NT2/D1 (cell line): ENCODE results near the gene EML1.

Experiments used
- DNase-seq: peaks from one replicate; pipeline ENCODE4 v3.0.0-alpha.2; 2011; ENCODE audit warnings: low read depth, low spot score
- H3K27me3 ChIP-seq: 2 replicates; pipeline ENCODE4 v1.6.0; 2011; ENCODE audit warnings: mild to moderate bottlenecking; ENCODE audit not compliant: insufficient read length, insufficient read depth
- H3K36me3 ChIP-seq: 2 replicates; pipeline ENCODE4 v1.6.1; 2011; ENCODE audit warnings: mild to moderate bottlenecking, low read length, mixed read lengths; ENCODE audit not compliant: insufficient read depth, insufficient read length
- H3K4me1 ChIP-seq: 2 replicates; pipeline ENCODE4 v1.5.1; 2011; ENCODE audit not compliant: insufficient read depth, insufficient read length
- H3K4me3 ChIP-seq: 2 replicates; pipeline ENCODE4 v1.5.1; 2011; ENCODE audit warnings: low read depth; ENCODE audit not compliant: insufficient read length
- H3K9ac ChIP-seq: 2 replicates; pipeline ENCODE4 v1.6.0; 2011; ENCODE audit warnings: low read depth; ENCODE audit not compliant: insufficient read length
- H3K9me3 ChIP-seq: 2 replicates; pipeline ENCODE4 v1.5.1; 2011; ENCODE audit warnings: mild to moderate bottlenecking, low read length; ENCODE audit not compliant: insufficient read depth
- SUZ12 ChIP-seq: IDR thresholded peaks from 2 replicates; pipeline ENCODE4 v1.6.1; 2011; ENCODE audit not compliant: insufficient read length, insufficient read depth; ENCODE audit errors: extremely low read depth
- YY1 ChIP-seq: IDR thresholded peaks from 2 replicates; pipeline ENCODE4 v1.6.1; 2011; ENCODE audit not compliant: insufficient read length, insufficient read depth
- ZNF274 ChIP-seq: IDR thresholded peaks from 2 replicates; pipeline ENCODE4 v1.6.1; 2011; ENCODE audit warnings: mild to moderate bottlenecking, low read depth, low read length

Gene EML1

DNA sequence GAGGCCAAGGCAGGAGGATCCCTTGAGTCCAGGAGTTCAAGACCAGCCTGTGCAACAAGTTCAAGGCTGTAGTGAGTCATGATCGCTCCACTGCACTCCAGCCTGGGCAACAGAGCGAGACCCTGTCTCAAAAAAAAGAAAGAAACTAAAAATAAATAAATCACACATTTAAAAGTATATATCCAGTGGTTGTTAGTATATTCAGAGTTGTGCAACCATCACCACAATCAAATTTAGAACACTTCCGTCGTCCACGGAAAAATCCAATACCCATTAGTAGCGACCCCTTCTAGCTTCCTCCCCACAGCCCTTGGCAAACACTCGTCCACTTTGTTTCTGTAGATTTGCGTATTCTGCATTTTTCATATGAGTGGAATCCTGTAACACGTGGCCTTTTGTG lies 44.7 kb upstream of the EML1 start:
- H3K36me3 ChIP-seq = no peaks in the 10 kb centered on the region
- H3K4me1 ChIP-seq = peaks cover 17% of the 10 kb centered on the region
- H3K9ac ChIP-seq = no peak overlapping the region
- H3K9me3 ChIP-seq = no peaks in the 10 kb centered on the region
- no peak for DNase-seq
- no peak overlapping the region for H3K4me3 ChIP-seq
- TF ChIP-seq YY1 = no peak
- no peak for TF ChIP-seq ZNF274
- TF ChIP-seq SUZ12 = no peak
- H3K27me3 ChIP-seq = no peaks in the 10 kb centered on the region

DNA sequence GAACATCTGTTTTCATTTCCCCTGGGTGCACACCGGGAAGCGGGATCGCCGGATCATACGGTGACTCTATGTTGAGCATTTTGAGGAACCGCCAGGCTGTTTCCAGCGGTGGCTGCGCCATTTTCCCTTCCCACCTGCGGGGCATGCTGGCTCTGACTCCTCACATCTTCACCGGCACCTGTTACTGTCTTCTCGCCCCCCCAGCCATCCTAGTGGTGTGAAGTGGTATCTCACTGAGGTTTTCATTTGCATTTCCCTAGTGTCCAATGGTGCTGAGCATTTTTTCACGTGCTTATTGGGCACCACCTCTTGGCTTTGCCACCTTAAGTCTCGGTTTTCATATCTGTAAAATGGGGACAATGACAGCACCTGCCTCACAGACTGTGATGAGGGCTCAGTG lies 44.1 kb upstream of the EML1 start:
- DNase-seq = no peak
- H3K9me3 ChIP-seq = no peaks in the 10 kb centered on the region
- H3K4me3 ChIP-seq = no peak overlapping the region
- TF ChIP-seq YY1 = no peak
- no peak for TF ChIP-seq ZNF274
- TF ChIP-seq SUZ12 = no peak
- H3K9ac ChIP-seq = no peak overlapping the region
- no peaks in the 10 kb centered on the region for H3K36me3 ChIP-seq
- no peaks in the 10 kb centered on the region for H3K27me3 ChIP-seq
- H3K4me1 ChIP-seq = peaks cover 22% of the 10 kb centered on the region

DNA sequence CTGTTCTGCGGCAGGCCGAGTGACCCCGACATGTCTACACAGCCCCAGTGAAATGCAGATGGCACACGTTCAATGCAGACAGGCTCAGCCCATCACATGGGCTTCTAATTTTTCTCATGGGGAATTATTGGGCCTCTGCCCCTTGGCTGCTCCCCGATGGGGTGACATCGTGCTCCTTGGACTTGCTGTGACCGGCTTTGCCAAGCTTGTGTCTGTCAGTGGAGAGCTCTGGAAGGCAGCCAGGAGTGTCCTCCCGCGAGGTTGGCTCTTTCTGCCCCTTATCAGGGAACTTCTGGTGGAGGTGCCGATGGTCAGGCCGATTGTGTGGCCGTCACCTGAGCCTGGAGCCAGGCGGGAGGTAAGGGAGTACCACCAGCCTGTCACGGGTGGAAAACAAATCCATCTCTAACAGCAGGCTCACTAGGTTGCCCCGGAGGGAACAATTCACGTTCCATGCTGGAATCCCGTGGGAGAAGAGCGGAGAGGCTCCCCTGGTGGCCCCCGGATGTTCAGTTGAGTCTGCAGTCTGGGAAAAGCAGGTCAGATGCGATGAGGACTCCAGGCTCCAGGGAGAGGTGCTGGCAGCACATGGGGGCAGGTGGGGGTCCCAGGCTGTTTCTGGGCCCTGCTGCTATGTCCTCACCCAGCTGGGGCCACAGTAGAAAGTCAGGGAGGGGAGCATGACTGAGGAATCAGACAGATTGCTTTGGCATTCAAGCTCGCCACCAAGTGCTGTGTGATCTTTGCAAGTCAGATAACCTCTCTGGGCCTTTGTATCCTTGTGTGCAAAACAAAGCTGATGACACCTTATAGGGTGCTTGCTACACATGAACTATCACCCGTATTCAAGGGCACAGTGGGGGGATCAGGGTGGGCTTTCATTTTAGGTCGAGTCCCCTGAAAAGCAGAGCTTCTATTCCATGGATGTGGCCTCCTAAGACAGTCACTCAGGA lies 43.2 kb upstream of the EML1 start:
- Histone ChIP-seq H3K9ac (no peak overlapping the region), H3K4me3 (no peak overlapping the region), H3K36me3 (no peaks in the 10 kb centered on the region), H3K9me3 (no peaks in the 10 kb centered on the region), H3K27me3 (no peaks in the 10 kb centered on the region), H3K4me1 (peaks cover 22% of the 10 kb centered on the region)
- TF ChIP-seq SUZ12 = no peak
- TF ChIP-seq YY1 = no peak
- no peak for TF ChIP-seq ZNF274
- no peak for DNase-seq

DNA sequence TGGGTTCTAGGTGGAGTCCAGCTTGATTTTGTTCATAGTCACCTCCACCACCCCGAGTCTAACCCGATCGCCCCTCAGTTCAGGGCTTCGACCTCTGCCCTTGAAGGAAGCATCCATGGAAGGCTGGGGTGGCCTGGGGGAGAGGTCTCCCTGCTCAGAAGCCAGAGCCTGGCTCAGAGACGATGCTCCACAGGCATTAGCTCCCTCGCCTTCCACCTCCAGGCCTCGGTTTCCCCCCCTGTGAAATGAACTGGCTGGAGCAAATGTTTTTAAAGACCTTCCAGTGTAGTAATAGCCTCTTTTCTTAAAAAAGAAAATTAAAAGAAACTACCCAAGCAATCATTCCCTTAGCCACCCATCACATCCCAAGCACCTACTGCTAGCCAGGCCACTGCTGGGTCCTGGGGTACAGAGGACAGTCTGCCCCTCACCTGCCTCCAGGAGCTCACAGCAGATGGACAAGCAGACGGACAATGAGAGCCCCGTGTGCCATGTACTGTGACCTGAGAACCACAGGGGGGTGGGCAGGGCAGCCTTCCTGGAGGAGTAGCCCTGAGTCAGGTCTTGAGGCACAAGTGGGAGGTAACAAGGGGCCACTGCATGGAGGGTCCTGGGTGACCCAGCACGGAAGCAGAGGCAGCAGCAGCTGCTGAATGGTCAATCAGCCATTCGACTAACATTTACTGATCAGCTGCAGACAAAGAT lies 42.3 kb upstream of the EML1 start:
- peak overlapping the region; percentile 47 for H3K9ac ChIP-seq
- no peaks in the 10 kb centered on the region for H3K9me3 ChIP-seq
- H3K36me3 ChIP-seq = no peaks in the 10 kb centered on the region
- peaks cover 22% of the 10 kb centered on the region for H3K4me1 ChIP-seq
- H3K27me3 ChIP-seq = no peaks in the 10 kb centered on the region
- no peak for DNase-seq
- no peak overlapping the region for H3K4me3 ChIP-seq
- TF ChIP-seq YY1 (no peak), ZNF274 (no peak), SUZ12 (no peak)

DNA sequence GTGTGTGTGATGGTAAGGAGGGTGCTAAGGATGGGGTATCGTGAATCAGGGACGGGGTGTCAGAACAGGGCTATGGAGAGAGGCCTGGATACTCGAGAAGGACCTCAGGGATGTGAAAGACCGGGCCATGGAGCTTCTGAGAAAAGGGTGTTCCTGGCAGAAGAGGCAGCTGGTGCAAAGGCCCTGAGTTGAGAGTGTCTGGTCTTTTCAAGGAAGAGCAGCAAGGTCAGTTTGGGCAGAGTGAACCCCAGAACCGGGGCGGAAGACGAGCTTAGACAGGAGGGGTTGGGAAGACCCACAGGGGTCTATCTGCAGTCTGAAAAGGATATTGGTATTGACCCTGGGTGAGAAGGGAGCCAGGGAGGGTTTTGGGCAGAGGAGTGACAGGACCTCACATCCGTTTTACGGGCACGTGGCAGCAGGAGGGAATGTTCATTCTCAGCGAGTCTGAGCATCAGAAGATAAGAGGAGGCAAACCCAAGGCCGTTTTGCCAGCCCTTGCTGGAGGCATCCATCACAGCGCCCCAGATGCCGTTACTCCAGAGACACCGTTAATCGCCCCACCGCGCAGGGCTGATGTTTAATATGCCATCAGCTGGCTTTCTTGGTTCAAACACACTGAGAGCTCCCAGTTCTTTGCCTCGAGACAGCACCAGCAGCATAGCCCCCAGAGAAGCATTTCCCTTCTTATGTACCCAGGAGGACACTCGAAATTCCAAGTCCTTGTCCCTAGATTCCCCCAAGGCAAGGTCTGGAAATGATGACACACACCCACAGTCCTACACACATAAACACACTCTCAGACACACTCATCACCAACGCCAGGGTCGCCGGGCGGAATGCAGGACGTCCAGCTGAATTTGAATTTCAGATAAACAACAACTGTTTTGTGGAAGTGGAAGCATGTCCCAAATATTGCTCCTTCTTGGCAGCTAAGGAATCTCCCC lies 41.4 kb upstream of the EML1 start:
- H3K27me3 ChIP-seq = no peaks in the 10 kb centered on the region
- DNase-seq = no peak
- no peaks in the 10 kb centered on the region for H3K9me3 ChIP-seq
- no peak overlapping the region for H3K4me3 ChIP-seq
- TF ChIP-seq ZNF274 = no peak
- no peak for TF ChIP-seq YY1
- TF ChIP-seq SUZ12 = no peak
- H3K9ac ChIP-seq = peak overlapping the region; percentile 23
- H3K36me3 ChIP-seq = no peaks in the 10 kb centered on the region
- peaks cover 18% of the 10 kb centered on the region for H3K4me1 ChIP-seq

DNA sequence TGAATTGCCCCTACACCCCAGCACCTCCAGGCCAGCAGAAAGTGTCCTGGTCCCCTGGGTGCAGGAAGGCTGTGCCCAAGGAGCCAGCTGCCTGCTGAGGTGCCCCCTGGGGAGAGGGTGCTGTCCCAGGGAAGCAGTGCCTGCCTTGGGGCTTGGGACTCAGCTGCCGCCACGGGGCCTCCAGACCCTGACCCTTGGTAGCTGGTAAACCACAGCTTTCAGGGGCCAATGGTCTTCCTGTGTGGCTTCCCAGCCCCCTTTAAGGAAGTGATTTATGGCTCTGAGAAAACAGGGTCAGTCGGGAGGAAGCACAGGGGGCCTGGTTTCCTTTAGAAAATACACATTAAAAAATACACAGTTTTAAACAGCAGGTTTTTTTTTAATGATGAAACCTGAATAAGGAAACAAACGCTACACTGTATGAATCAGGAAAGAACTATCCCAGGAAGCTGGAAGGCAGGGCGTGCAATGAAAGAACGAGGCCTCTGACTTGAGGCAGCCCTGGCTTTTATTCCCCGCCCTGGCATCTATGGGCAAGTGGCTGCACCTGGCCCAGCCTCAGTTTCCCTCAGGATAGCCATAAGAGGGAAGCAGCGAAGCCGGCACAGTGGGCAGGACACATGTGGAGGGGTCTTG lies 40.6 kb upstream of the EML1 start:
- Histone ChIP-seq H3K27me3 (no peaks in the 10 kb centered on the region), H3K9ac (peak overlapping the region; percentile 23), H3K4me3 (no peak overlapping the region), H3K9me3 (no peaks in the 10 kb centered on the region), H3K4me1 (peaks cover 18% of the 10 kb centered on the region), H3K36me3 (no peaks in the 10 kb centered on the region)
- no peak for DNase-seq
- TF ChIP-seq YY1 = no peak
- no peak for TF ChIP-seq ZNF274
- no peak for TF ChIP-seq SUZ12
